ENCODE measurements around the gene SHANK3. TPM values are rescaled to one million over a fixed set of nuclear protein-coding genes. Genes with fewer than 3 reads are reported as not detected.

Gene SHANK3
- polyA plus RNA-seq, 1 of the 3 experiments (the other 2 are of a cell fraction), result 1.5 TPM

- peaks cover 0 to 5% of the 10 kb centered on the region in 2 experiments; a peak in 1 of 4 replicates for H3K4me1 ChIP-seq (ENCODE audit: control insufficient read depth in 1 of 2, insufficient read depth in 2 of 2, low read depth in 1 of 2, low read length in 1 of 2)
- WGBS (ENCODE audit: low lambda C conversion rate), result 29% methylated on average over 26 of the region's 105 CpGs
- peak overlapping the region; percentile 44 to 60 for H3K4me3 ChIP-seq (ENCODE audit: low read depth in 2 of 2, low read length in 1 of 2)
- 0 out of 2 replicates have a peak overlapping the region, but pooled peaks have one; percentile 63 for H2AFZ ChIP-seq (ENCODE audit: low read depth)
- H3K27ac ChIP-seq (ENCODE audit: low read depth in 2 of 2, low read length in 1 of 2), result no peak overlapping the region
- ChIA-PET POLR2A (no interaction called here), CTCF (no interaction called here)
- no peaks in the 10 kb centered on the region for H3K79me2 ChIP-seq (ENCODE audit: insufficient read depth)
- no peaks in the 10 kb centered on the region for H3K9me3 ChIP-seq
- no peaks in the 10 kb centered on the region for H3K9me2 ChIP-seq
- no peaks in the 10 kb centered on the region for H4K20me1 ChIP-seq (ENCODE audit: insufficient read depth)
- no peaks in the 10 kb centered on the region for H3K27me3 ChIP-seq (ENCODE audit: insufficient read depth)
- peak; percentile 97 for DNase-seq
- H3F3A ChIP-seq (replicated peaks; ENCODE audit: insufficient read depth), result peaks cover 3% of the 10 kb centered on the region
- peak overlapping the region; percentile 14; the same call in 1 of the 2 replicates for H3K9ac ChIP-seq
- TF ChIP-seq TAF1 (IDR thresholded peaks at IDR 0.05; ENCODE audit: borderline replicate concordance, low read depth, low read length) (no peak), JUND (IDR thresholded peaks at IDR 0.05) (no peak), FOXJ3 (CRISPR knock-in tag; IDR thresholded peaks at IDR 0.05) (no peak), TCF12 (IDR thresholded peaks at IDR 0.05) (no peak), YY1 (IDR thresholded peaks at IDR 0.05; ENCODE audit: low read depth) (no peak), GABPA (IDR thresholded peaks at IDR 0.05; ENCODE audit: low read depth) (no peak)
- H3K36me3 ChIP-seq (replicated peaks in 1 of 2; ENCODE audit: control insufficient read depth in 1 of 2, insufficient read depth in 2 of 2, low read length in 1 of 2), result no peaks in the 10 kb centered on the region
- peak overlapping the region; percentile 84 for H3K4me2 ChIP-seq
These were observed 2.3 kb downstream of the SHANK3 start for GRCh38 chr22:50674606-50675552.

DNA sequence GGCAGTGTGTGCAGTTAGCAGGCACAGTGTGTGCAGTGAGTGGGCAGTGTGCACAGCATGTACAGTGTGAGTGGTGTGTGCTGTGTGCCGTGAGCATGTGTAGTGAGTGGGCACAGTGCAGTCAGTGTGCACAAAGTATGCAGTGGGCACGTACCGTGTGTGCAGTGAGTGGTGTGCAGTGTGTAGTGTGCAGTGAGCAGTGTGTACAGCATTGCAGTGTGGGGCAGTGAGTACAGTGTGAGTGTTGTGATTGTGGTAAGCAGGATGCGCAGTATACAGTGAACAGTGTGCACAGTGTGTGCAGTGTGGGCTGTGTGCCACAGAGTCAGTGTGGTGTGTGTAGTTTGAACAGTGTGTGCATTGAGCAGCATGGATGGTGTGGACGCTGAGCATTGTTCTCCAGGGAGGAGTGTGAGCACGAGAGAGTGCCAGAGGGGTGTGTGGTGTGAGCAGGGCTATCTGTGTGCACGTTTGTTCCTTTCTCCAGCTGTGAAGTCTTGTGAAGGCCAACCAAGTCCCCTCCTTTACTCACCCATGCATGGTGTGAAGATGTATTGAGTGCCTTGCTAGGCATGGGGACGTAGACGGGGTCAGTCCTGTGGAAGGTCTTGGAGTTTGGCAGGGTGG, 3.0 kb downstream of the SHANK3 start:
- Histone ChIP-seq H3K4me2 (peak overlapping the region; percentile 84; the same call in 1 of the 2 replicates), H3K9me3 (no peaks in the 10 kb centered on the region), H3K36me3 (replicated peaks in 1 of 2; ENCODE audit: control insufficient read depth in 1 of 2, insufficient read depth in 2 of 2, low read length in 1 of 2) (no peaks in the 10 kb centered on the region), H3K79me2 (ENCODE audit: insufficient read depth) (no peaks in the 10 kb centered on the region), H3K4me3 (ENCODE audit: low read depth in 2 of 2, low read length in 1 of 2) (peak overlapping the region; percentile 44 to 60; a peak in 2 of 4 replicates), H3K9me2 (no peaks in the 10 kb centered on the region), H3F3A (replicated peaks; ENCODE audit: insufficient read depth) (no peaks in the 10 kb centered on the region), H4K20me1 (ENCODE audit: insufficient read depth) (no peaks in the 10 kb centered on the region), H2AFZ (ENCODE audit: low read depth) (no peak overlapping the region), H3K9ac (no peak overlapping the region), H3K4me1 (ENCODE audit: control insufficient read depth in 1 of 2, insufficient read depth in 2 of 2, low read depth in 1 of 2, low read length in 1 of 2) (peaks cover 0 to 5% of the 10 kb centered on the region in 2 experiments; a peak in 1 of 4 replicates), H3K27me3 (ENCODE audit: insufficient read depth) (no peaks in the 10 kb centered on the region), H3K27ac (ENCODE audit: low read depth in 2 of 2, low read length in 1 of 2) (no peak overlapping the region)
- no peak for TF ChIP-seq JUND (IDR thresholded peaks at IDR 0.05)
- TF ChIP-seq SIN3A (IDR thresholded peaks at IDR 0.05; ENCODE audit: borderline replicate concordance, low read depth, low read length), result no peak
- no peak for TF ChIP-seq SMC3 (IDR thresholded peaks at IDR 0.05; ENCODE audit: low read depth, low read length)
- no peak for TF ChIP-seq TAF1 (IDR thresholded peaks at IDR 0.05; ENCODE audit: borderline replicate concordance, low read depth, low read length)
- no peak for TF ChIP-seq YY1 (IDR thresholded peaks at IDR 0.05; ENCODE audit: low read depth)
- TF ChIP-seq MEF2A (IDR thresholded peaks at IDR 0.05; ENCODE audit: borderline replicate concordance, low read depth), result no peak
- TF ChIP-seq, protein P1, sequence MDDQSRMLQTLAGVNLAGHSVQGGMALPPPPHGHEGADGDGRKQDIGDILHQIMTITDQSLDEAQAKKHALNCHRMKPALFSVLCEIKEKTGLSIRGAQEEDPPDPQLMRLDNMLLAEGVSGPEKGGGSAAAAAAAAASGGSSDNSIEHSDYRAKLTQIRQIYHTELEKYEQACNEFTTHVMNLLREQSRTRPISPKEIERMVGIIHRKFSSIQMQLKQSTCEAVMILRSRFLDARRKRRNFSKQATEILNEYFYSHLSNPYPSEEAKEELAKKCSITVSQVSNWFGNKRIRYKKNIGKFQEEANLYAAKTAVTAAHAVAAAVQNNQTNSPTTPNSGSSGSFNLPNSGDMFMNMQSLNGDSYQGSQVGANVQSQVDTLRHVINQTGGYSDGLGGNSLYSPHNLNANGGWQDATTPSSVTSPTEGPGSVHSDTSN (IDR thresholded peaks at IDR 0.05), result no peak
- no peak for TF ChIP-seq FOSL2 (IDR thresholded peaks at IDR 0.05; ENCODE audit: borderline replicate concordance, low read depth)
- TF ChIP-seq RXRA (IDR thresholded peaks at IDR 0.05; ENCODE audit: borderline replicate concordance, low read depth), result no peak
- no peak for TF ChIP-seq POLR2AphosphoS5 (IDR thresholded peaks at IDR 0.05; ENCODE audit: low read depth, low read length)
- TF ChIP-seq TEAD4 (IDR thresholded peaks at IDR 0.05; ENCODE audit: borderline replicate concordance, insufficient read depth), result no peak
- no peak for TF ChIP-seq GATA2 (CRISPR knock-in tag; IDR thresholded peaks at IDR 0.05)
- no peak for DNase-seq
- POLR2A ChIA-PET, result no interaction called here
- CTCF ChIA-PET, result interaction anchor here (1.1 kb wide), 1 partner anchor 21 kb away, joined by 3 read pairs; no protein-coding TSS in a partner anchor
- whole genome bisulfite sequencing (ENCODE audit: low lambda C conversion rate), result 92% methylated on average over 9 of the region's 9 CpGs
